ENCODE measurements around the gene PPP3CB.

Gene PPP3CB

GRCh38 chr10:73456187-73456890 is 39.5 kb downstream of the PPP3CB start:
- TF ChIP-seq, protein P1, sequence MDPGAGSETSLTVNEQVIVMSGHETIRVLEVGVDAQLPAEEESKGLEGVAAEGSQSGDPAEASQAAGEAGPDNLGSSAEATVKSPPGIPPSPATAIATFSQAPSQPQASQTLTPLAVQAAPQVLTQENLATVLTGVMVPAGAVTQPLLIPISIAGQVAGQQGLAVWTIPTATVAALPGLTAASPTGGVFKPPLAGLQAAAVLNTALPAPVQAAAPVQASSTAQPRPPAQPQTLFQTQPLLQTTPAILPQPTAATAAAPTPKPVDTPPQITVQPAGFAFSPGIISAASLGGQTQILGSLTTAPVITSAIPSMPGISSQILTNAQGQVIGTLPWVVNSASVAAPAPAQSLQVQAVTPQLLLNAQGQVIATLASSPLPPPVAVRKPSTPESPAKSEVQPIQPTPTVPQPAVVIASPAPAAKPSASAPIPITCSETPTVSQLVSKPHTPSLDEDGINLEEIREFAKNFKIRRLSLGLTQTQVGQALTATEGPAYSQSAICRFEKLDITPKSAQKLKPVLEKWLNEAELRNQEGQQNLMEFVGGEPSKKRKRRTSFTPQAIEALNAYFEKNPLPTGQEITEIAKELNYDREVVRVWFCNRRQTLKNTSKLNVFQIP (CRISPR knock-in tag; IDR thresholded peaks at IDR 0.05; ENCODE audit: borderline replicate concordance, low read depth): no peak
- TF ChIP-seq, protein P2, sequence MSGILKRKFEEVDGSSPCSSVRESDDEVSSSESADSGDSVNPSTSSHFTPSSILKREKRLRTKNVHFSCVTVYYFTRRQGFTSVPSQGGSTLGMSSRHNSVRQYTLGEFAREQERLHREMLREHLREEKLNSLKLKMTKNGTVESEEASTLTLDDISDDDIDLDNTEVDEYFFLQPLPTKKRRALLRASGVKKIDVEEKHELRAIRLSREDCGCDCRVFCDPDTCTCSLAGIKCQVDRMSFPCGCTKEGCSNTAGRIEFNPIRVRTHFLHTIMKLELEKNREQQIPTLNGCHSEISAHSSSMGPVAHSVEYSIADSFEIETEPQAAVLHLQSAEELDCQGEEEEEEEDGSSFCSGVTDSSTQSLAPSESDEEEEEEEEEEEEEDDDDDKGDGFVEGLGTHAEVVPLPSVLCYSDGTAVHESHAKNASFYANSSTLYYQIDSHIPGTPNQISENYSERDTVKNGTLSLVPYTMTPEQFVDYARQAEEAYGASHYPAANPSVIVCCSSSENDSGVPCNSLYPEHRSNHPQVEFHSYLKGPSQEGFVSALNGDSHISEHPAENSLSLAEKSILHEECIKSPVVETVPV (CRISPR knock-in tag; IDR thresholded peaks at IDR 0.05): no peak
- TF ChIP-seq ZNF70 (CRISPR knock-in tag; IDR thresholded peaks at IDR 0.05) (no peak), GLIS3 (CRISPR knock-in tag; IDR thresholded peaks at IDR 0.05) (no peak), ESRRG (CRISPR knock-in tag; IDR thresholded peaks at IDR 0.05) (no peak), OSR1 (CRISPR knock-in tag; IDR thresholded peaks at IDR 0.05) (no peak), ZNF565 (CRISPR knock-in tag; conservative IDR thresholded peaks at IDR 0.05; ENCODE audit: low read depth) (no peak), PPARA (CRISPR knock-in tag; IDR thresholded peaks at IDR 0.05; ENCODE audit: borderline replicate concordance) (no peak), ZFP3 (CRISPR knock-in tag; IDR thresholded peaks at IDR 0.05) (no peak), ISL1 (CRISPR knock-in tag; IDR thresholded peaks at IDR 0.05) (no peak), ARNTL (CRISPR knock-in tag; IDR thresholded peaks at IDR 0.05; ENCODE audit: borderline replicate concordance, low read depth) (no peak), CREB5 (CRISPR knock-in tag; IDR thresholded peaks at IDR 0.05; ENCODE audit: low read depth) (no peak), BACH2 (CRISPR knock-in tag; IDR thresholded peaks at IDR 0.05; ENCODE audit: borderline replicate concordance) (no peak), ZNF8 (CRISPR knock-in tag; IDR thresholded peaks at IDR 0.05) (no peak), CSDC2 (CRISPR knock-in tag; IDR thresholded peaks at IDR 0.05) (no peak), RARB (CRISPR knock-in tag; IDR thresholded peaks at IDR 0.05) (no peak), SNAI2 (CRISPR knock-in tag; IDR thresholded peaks at IDR 0.05) (no peak), TSHZ2 (CRISPR knock-in tag; IDR thresholded peaks at IDR 0.05) (no peak)
- TF ChIP-seq, protein P3, sequence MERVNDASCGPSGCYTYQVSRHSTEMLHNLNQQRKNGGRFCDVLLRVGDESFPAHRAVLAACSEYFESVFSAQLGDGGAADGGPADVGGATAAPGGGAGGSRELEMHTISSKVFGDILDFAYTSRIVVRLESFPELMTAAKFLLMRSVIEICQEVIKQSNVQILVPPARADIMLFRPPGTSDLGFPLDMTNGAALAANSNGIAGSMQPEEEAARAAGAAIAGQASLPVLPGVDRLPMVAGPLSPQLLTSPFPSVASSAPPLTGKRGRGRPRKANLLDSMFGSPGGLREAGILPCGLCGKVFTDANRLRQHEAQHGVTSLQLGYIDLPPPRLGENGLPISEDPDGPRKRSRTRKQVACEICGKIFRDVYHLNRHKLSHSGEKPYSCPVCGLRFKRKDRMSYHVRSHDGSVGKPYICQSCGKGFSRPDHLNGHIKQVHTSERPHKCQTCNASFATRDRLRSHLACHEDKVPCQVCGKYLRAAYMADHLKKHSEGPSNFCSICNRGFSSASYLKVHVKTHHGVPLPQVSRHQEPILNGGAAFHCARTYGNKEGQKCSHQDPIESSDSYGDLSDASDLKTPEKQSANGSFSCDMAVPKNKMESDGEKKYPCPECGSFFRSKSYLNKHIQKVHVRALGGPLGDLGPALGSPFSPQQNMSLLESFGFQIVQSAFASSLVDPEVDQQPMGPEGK (CRISPR knock-in tag; IDR thresholded peaks at IDR 0.05; ENCODE audit: borderline replicate concordance): no peak
- no peak for ATAC-seq

GRCh38 chr10:73449113-73449512 is 46.7 kb downstream of the PPP3CB start:
- TF ChIP-seq ZNF8 (CRISPR knock-in tag; IDR thresholded peaks at IDR 0.05) (no peak), RARB (CRISPR knock-in tag; IDR thresholded peaks at IDR 0.05) (no peak), GLIS3 (CRISPR knock-in tag; IDR thresholded peaks at IDR 0.05) (no peak), BACH2 (CRISPR knock-in tag; IDR thresholded peaks at IDR 0.05; ENCODE audit: borderline replicate concordance) (no peak), SNAI2 (CRISPR knock-in tag; IDR thresholded peaks at IDR 0.05) (no peak), ISL1 (CRISPR knock-in tag; IDR thresholded peaks at IDR 0.05) (no peak), ZNF565 (CRISPR knock-in tag; conservative IDR thresholded peaks at IDR 0.05; ENCODE audit: low read depth) (no peak), ZFP30 (CRISPR knock-in tag; IDR thresholded peaks at IDR 0.05) (no peak)
- ATAC-seq: no peak

- ATAC-seq: no peak
- TF ChIP-seq SNAI2 (CRISPR knock-in tag; IDR thresholded peaks at IDR 0.05): no peak
Observed at GRCh38 chr10:73448384-73448783, 47.4 kb downstream of the PPP3CB start.
